Vagina (tissue), 2 donors: ENCODE measurements around the gene CCT5. TPM values are rescaled to one million over a fixed set of nuclear protein-coding genes. Genes with fewer than 3 reads are reported as not detected.

ENCODE experiments used
- DNase-seq, 2 donors: peaks; one replicate each; pipeline ENCODE4 v3.0.0-alpha.2; 2017; ENCODE audit errors: extremely low spot score in 2 of 2
- H3K27ac ChIP-seq: fragments of 200-600 bp; sonication (generic); one replicate; pipeline ENCODE4 v1.5.1; 2019
- H3K27me3 ChIP-seq: fragments of 200-600 bp; sonication (generic); one replicate; pipeline ENCODE4 v1.5.1; 2019
- H3K36me3 ChIP-seq, 2 donors: fragments of 200-600 bp; sonication (generic); one replicate each; pipeline ENCODE4 v1.5.1; 2017 to 2019
- H3K4me1 ChIP-seq: fragments of 200-600 bp; sonication (generic); one replicate; pipeline ENCODE4 v1.5.1; 2019
- H3K4me3 ChIP-seq, 2 donors: fragments of 200-600 bp; sonication (generic); 1 replicate in 1 of 2; 2 replicates in 1 of 2; pipeline ENCODE4 v1.5.1; 2016 to 2019
- H3K9me3 ChIP-seq: fragments of 200-600 bp; sonication (generic); one replicate; pipeline ENCODE4 v1.5.1; 2019
- POLR2A ChIP-seq, 2 donors: fragments of 450-650 bp; IDR thresholded peaks; one replicate each; pipeline ENCODE4 v1.6.1; 2017; ENCODE audit warnings: antibody characterized with exemption in 2 of 2, mild to moderate bottlenecking in 2 of 2, moderate library complexity in 2 of 2
- POLR2AphosphoS5 ChIP-seq, 2 donors: sonication (generic); formaldehyde crosslinking; IDR thresholded peaks; one replicate each; pipeline ENCODE4 v1.9.0; 2017; ENCODE audit warnings: antibody characterized with exemption in 2 of 2, mild to moderate bottlenecking in 2 of 2, low read depth in 1 of 2; ENCODE audit not compliant: insufficient read depth in 1 of 2
- intact Hi-C: fragments of 100-400 bp; cut with DNase I; formaldehyde crosslinking; loops from one replicate; pipeline ENCODE4 v1.15.1; 2023
- total RNA-seq: library from RNA; depleted of rRNA; stranded (reverse); fragments of >200 nt; gene quantifications from one replicate; pipeline ENCODE4 v1.2.3, GENCODE V29; 2016
- TF ChIP-seq, protein P1 (sequence below), 3 experiments: fragments of 450-650 bp in 2 of 3; fragments of 200-600 bp in 1 of 3; sonication (generic) in 1 of 3; IDR thresholded peaks; one replicate each; pipeline ENCODE4 v1.5.1; 2017 to 2019; ENCODE audit warnings: antibody characterized with exemption in 3 of 3, mild to moderate bottlenecking in 2 of 3, moderate library complexity in 2 of 3

CCT5 gene
- total RNA-seq, 1 donor from 2014 or later = 83.2 TPM

DNA sequence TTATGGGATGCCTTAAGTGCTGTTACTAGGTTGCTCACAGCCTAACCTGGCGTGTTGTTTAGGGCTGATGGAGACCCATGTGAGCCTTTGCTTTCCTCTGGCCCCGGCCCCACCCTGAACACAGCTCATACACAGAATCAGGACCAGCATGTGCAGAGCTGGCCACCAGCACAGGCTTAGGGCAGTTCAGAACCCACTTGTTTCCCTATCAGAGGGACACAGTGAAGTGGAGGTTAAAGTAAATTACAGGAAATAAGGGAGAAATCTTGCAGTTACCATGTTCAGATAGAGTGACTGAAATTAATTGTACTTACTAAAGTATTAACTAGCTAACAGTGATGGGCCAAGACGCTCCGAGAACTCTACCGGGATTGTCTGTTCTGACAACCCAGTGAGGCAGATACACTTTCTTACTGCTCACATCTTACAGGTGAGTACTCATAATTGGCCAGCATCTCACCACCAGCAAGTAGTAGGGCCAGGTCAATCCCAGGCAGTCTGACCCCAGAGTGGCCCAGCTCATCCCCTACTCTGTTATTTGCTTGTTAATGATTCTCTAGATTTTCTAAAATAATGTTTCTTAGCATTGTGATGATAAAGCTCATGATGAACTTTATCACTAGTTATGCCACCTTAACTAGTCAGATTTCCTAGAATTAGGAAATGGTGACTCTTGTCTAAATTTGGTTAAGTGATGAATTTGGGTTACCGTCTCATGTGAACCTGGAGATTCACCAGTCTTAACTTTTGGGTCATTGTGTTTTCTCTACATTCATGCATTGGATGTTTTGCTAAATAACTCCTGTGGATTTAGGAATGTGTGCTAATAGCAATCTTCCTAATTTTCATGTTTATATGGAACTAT is 15.4 kb downstream of the CCT5 start:
- H3K4me1 ChIP-seq = no peaks in the 10 kb centered on the region
- H3K4me3 ChIP-seq = no peak overlapping the region
- intact Hi-C loops = no loop called here
- H3K27me3 ChIP-seq = no peaks in the 10 kb centered on the region
- DNase-seq = no peak
- H3K27ac ChIP-seq = no peak overlapping the region
- TF ChIP-seq POLR2A (IDR thresholded peaks at IDR 0.05) (no peak), POLR2AphosphoS5 (IDR thresholded peaks at IDR 0.05; ENCODE audit: insufficient read depth in 1 of 2, low read depth in 1 of 2) (no peak)
- TF ChIP-seq, protein P1, sequence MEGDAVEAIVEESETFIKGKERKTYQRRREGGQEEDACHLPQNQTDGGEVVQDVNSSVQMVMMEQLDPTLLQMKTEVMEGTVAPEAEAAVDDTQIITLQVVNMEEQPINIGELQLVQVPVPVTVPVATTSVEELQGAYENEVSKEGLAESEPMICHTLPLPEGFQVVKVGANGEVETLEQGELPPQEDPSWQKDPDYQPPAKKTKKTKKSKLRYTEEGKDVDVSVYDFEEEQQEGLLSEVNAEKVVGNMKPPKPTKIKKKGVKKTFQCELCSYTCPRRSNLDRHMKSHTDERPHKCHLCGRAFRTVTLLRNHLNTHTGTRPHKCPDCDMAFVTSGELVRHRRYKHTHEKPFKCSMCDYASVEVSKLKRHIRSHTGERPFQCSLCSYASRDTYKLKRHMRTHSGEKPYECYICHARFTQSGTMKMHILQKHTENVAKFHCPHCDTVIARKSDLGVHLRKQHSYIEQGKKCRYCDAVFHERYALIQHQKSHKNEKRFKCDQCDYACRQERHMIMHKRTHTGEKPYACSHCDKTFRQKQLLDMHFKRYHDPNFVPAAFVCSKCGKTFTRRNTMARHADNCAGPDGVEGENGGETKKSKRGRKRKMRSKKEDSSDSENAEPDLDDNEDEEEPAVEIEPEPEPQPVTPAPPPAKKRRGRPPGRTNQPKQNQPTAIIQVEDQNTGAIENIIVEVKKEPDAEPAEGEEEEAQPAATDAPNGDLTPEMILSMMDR (IDR thresholded peaks at IDR 0.05) = no peak
- H3K36me3 ChIP-seq = peaks cover 0 to 48% of the 10 kb centered on the region in 2 donors
- H3K9me3 ChIP-seq = no peaks in the 10 kb centered on the region

DNA sequence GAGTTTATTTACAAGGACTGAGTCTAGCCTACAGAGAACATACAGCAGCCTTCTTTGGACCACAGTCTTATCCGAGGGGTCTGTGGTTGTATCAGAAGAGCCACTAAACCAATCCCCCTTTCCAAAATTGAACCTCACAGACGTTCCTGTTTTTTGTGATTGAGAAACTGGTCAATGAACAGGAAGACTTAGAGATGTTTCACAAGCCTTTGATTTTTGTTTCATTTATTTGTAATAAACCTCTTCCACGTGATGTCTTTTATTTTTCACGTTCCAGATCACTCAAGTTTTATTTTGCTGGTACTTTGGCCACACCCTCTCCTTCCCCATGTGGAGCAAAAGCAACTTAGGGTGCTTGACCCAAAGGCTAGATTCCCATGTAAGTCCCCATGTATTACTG is 16.1 kb downstream of the CCT5 start:
- DNase-seq = no peak
- H3K4me3 ChIP-seq = no peak overlapping the region
- no peak for TF ChIP-seq POLR2A (IDR thresholded peaks at IDR 0.05)
- TF ChIP-seq, protein P1 (IDR thresholded peaks at IDR 0.05) = no peak
- no peak for TF ChIP-seq POLR2AphosphoS5 (IDR thresholded peaks at IDR 0.05; ENCODE audit: insufficient read depth in 1 of 2, low read depth in 1 of 2)
- H3K27ac ChIP-seq = no peak overlapping the region
- H3K36me3 ChIP-seq = peaks cover 0 to 42% of the 10 kb centered on the region in 2 donors
- H3K4me1 ChIP-seq = no peaks in the 10 kb centered on the region
- no peaks in the 10 kb centered on the region for H3K27me3 ChIP-seq
- no peaks in the 10 kb centered on the region for H3K9me3 ChIP-seq
- intact Hi-C loops = no loop called here

DNA sequence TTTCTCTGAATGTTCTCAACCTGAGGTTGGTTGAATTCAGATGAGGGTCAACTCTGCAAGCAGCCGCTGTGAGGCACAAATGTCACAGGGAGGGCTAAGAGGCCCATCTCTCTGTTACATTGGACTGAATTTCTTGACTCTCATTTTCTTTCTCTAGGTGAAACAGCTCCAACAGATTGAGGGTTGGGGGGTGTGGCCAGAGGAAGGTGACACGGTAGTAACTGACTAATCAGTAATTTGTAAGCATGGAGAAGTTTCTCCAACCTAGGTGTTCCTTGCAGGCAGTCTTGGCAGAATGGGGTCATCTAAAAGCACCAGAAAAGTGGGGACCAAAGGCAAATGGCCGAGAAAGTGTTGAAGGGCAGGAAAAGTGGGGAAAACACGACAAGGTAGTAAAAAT is 16.8 kb downstream of the CCT5 start:
- H3K9me3 ChIP-seq = no peaks in the 10 kb centered on the region
- no peak overlapping the region for H3K4me3 ChIP-seq
- TF ChIP-seq POLR2AphosphoS5 (IDR thresholded peaks at IDR 0.05; ENCODE audit: insufficient read depth in 1 of 2, low read depth in 1 of 2) (no peak), POLR2A (IDR thresholded peaks at IDR 0.05) (no peak)
- TF ChIP-seq, protein P1 (IDR thresholded peaks at IDR 0.05) = no peak
- no peak overlapping the region for H3K27ac ChIP-seq
- no peaks in the 10 kb centered on the region for H3K27me3 ChIP-seq
- no peak for DNase-seq
- H3K36me3 ChIP-seq = peaks cover 0 to 35% of the 10 kb centered on the region in 2 donors
- H3K4me1 ChIP-seq = no peaks in the 10 kb centered on the region
- intact Hi-C loops = no loop called here

DNA sequence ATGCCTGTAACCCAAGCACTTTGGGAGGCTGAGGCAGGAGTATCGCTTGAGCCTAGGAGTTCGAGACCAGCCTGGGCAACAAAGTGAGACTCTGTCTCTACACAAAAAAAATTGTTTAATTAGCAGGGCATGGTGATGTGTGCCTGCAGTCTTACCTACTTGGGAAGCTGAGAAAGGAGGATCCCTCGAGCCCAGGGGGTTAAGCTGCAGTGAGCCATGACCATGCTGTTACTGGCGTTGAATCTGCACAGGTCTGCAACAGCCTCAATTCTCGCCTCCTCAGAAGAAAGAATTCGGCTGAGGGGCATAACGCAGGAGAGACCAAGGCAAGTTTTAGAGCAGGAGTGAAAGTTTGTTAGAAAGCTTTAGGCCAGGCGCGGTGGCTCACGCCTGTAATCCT is 18.0 kb downstream of the CCT5 start:
- Histone ChIP-seq H3K4me1 (no peaks in the 10 kb centered on the region), H3K27me3 (no peaks in the 10 kb centered on the region), H3K27ac (no peak overlapping the region), H3K36me3 (peaks cover 0 to 22% of the 10 kb centered on the region in 2 donors), H3K9me3 (no peaks in the 10 kb centered on the region), H3K4me3 (no peak overlapping the region)
- DNase-seq = no peak
- no peak for TF ChIP-seq POLR2AphosphoS5 (IDR thresholded peaks at IDR 0.05; ENCODE audit: insufficient read depth in 1 of 2, low read depth in 1 of 2)
- no peak for TF ChIP-seq POLR2A (IDR thresholded peaks at IDR 0.05)
- TF ChIP-seq, protein P1 (IDR thresholded peaks at IDR 0.05) = no peak
- intact Hi-C loops = no loop called here
